ENCODE measurements around the gene TAC3.
A peak's percentile ranks its signal among the peaks of the same experiment; 100 is the strongest.
"Not testable (repeated sequence)": the region's sequence is repeated elsewhere in the genome, so short reads cannot be mapped to it uniquely, and the experiment has no call there.

TAC3 gene

GRCh38 chr12:57037264-57037663 lies 20.9 kb upstream of the TAC3 start:
- DNase-seq (ENCODE audit: low spot score), result no peak

DNA sequence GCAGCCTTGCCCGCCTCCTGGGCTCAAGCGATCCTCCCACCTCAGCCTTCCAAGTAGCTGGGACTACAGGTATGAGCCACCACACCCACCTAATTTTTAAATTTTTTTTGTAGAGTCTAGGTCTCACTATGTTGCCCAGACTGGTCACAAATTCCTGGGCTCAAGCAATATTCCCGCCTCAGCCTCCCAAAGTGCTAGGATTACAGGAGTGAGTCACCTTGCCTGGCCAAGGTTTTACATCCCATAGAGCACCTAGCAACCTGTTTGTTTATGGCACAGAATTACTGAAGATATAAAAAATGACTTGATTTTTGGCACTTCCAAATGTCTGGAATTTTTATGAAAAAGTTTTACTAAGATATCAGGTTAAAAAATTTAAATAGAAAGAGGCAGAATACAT lies 17.1 kb upstream of the TAC3 start:
- no peak for DNase-seq (ENCODE audit: low spot score)

- no peak for DNase-seq (ENCODE audit: low spot score)
Observed at GRCh38 chr12:57031789-57032188, 15.5 kb upstream of the TAC3 start.

DNA sequence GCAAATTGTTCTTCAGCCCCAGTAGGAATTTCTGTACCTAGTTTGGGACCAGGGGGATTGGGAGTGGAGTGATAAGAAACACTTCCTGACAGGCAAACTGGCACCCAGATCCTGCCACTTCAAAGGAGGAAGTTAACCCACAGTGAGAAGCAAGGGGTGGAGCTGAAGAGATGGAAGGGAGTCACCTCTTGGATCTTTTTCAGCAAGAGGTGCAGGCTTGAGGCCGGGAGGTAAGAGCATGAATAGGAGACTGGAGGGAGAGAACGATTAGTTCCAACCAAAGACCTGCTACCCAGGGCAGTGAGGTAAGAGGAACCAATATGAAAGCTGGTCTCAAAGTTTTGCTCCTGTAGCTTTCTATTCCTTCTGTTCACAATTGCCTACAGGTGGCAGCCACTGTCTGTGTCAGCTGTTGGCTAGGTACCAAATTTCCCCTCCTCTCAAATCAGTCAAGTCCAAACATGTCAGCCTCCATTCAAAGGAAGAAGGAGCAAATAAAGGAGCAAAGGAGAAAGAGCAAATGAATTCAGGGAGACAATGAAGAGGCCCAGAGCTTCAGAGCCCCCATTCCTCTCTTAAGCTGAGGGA lies 14.9 kb upstream of the TAC3 start:
- no peak for DNase-seq (ENCODE audit: low spot score)

GRCh38 chr12:57029457-57029856 lies 13.1 kb upstream of the TAC3 start:
- DNase-seq (ENCODE audit: low spot score), result no peak

GRCh38 chr12:57027805-57028153 lies 11.4 kb upstream of the TAC3 start:
- no peak for DNase-seq (ENCODE audit: low spot score)

GRCh38 chr12:57027011-57027804 lies 10.9 kb upstream of the TAC3 start:
- DNase-seq (ENCODE audit: low spot score), result peak; percentile 84

GRCh38 chr12:57025196-57025595 lies 8.9 kb upstream of the TAC3 start:
- DNase-seq (ENCODE audit: low spot score), result no peak

DNA sequence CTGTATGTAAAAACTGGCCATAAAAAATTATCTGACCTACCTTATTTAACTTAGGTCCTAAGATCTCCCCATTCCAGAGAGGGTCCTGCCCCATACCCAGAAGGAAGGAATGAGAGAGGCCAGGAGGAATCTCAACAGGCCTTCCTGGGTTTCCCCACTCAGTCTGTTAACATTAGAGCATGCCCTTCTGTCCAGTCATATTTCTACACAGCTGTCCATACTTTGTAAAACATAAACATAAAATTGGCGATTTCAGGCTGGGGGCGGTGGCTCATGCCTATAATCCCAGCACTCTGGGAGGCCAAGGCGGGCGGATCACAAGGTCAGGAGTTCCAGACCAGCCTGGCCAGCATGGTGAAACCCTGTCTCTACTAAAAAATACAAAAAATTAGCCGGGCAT lies 6.0 kb upstream of the TAC3 start:
- not testable (repeated sequence) for DNase-seq (ENCODE audit: low spot score)

DNA sequence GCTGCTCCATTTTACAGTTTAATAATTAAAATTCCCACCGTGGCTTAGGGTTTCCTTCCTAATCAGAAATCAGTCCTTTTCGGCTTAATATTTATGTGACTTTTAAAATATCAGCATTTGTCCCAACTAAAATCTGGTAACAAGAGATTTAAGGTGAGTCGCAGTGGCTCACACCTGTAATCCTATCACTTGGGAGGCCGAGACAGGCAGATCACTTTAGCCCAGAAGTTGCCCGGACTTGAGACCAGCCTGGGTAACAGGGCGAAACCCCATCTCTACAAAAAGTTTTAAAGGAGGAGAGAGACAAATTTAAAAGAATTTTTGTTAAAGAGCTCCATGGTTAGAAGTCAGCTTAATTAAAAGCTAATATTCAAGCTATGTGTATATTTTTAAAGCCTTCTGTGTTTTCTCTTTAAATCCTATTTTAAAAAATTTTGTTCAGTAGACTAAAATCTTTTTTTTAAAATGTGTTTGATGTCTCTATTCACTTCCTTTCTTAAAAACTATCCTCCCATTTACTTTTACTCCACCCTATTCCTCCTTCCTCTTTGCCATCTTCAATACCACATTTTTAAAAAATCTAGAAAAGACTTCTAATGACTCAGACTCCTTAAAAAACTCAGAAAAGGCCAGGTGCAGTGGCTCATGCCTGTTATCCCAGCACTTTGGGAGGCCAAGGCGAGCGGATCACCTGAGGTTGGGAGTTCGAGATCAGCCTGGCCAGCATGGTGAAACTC lies 3.8 kb upstream of the TAC3 start:
- DNase-seq (ENCODE audit: low spot score), result no peak

DNA sequence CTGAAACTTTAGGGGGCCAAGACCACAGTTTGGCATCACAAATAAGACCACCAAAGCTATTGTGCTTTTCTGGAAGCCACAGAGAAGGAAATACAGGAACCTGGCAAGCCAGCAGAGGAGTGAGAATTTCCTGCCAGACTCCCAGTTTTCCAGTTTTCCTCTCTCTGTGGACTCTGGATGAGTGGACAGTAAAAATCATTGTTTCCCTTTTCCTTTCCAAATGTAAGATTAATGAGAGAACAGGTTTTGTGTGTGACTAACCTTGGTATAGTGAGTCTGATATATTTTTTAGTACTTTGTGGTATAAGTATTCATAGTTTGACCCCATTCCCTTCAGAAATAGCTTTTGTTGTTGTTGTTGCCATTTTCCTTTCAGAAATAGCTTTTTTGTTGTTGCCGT lies 2.6 kb upstream of the TAC3 start:
- DNase-seq (ENCODE audit: low spot score), result no peak

DNA sequence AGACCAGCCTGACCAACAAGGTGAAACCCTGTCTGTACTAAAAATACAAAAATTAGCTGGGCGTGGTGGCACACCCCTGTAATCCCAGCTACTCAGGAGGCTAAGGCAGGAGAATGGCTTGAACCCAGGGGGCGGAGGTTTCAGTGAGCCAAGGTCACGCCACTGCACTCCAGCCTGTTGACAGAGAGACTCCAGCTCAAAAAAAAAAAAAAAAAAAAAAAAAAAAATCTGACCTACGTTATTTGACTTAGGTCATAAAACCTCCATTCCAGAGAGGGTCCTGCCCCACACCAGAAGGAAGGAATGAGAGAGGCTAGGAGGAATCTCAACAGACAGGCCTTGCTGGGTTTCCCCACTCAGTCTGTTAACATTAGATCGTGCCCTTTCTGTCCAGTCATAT lies 2.0 kb upstream of the TAC3 start:
- not testable (repeated sequence) for DNase-seq (ENCODE audit: low spot score)

DNA sequence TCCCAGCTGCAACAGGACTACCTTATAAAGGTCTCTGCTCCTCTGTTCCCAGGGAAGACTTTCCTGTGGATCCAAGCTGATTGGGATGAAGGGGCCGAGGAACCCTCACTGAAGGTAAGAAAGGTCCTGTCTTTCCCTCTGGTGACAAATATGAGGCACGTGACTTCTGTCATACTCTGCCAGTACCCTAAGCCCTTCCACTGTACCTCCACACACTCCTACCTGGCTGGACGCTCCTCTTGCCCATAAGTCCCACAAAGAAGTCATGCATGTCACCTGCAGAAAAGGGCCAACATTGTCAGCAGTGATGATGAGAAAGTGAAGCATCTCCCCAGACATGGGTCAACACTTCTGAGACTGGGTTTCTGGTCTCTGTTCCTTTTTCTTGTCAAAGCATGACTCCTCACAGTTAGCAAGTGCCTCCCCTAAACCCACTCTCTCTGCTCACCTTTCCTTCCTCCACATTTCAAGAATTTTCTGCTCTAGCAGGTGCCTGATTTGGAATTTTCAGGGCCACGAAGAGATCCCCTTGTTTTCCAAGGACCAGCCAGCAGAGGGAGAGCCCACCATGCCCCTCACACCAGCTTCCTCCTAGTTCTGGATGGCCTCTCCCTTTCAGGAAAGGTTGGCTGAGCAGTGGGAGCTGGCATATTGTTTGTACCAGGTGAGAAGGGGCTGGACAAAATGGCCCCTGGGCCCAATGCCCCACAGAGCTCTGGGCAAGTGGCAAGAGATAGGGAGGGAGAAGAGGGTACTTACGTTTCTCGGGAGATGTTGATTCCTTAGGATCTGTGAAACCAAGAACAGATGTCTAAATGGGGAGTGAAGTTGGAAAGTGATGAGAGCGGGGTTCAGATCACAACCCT lies 3.5 kb downstream of the TAC3 start:
- no peak for DNase-seq (ENCODE audit: low spot score)

GRCh38 chr12:57011438-57012424 lies 4.6 kb downstream of the TAC3 start:
- no peak for DNase-seq (ENCODE audit: low spot score)

DNA sequence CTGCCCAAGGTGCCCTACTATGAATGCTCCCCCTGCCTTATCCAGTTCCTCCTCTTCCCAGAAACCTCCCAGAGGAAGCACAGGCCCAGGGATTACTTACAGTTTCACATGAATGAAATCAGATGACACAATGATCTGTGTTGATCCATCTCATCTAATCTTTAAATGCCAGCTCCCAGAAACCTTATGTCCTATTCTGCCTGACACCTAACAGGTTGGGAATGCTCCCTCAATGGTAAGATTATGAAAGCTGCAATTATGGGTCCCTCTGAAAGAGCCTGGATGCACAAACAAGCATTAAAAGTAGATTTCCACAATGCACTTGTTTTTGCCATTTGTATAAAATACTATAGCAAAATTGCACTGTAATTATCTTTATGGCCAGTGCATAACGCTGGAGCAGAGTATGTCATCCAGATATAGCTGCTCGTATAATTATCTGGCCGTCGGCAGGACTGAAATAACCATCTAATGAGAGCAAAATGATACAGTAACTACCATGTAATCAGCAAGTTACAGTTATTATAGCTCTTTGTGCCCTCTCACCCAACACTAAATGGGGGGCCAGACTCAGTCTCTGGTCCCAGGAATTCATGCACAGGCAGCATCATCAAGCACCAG lies 5.6 kb downstream of the TAC3 start:
- DNase-seq (ENCODE audit: low spot score), result no peak

- DNase-seq (ENCODE audit: low spot score), result no peak
Observed at GRCh38 chr12:57009949-57010626, 6.2 kb downstream of the TAC3 start.

- peak; percentile 74 for DNase-seq (ENCODE audit: low spot score)
Observed at GRCh38 chr12:57008178-57008577, 8.2 kb downstream of the TAC3 start.

DNA sequence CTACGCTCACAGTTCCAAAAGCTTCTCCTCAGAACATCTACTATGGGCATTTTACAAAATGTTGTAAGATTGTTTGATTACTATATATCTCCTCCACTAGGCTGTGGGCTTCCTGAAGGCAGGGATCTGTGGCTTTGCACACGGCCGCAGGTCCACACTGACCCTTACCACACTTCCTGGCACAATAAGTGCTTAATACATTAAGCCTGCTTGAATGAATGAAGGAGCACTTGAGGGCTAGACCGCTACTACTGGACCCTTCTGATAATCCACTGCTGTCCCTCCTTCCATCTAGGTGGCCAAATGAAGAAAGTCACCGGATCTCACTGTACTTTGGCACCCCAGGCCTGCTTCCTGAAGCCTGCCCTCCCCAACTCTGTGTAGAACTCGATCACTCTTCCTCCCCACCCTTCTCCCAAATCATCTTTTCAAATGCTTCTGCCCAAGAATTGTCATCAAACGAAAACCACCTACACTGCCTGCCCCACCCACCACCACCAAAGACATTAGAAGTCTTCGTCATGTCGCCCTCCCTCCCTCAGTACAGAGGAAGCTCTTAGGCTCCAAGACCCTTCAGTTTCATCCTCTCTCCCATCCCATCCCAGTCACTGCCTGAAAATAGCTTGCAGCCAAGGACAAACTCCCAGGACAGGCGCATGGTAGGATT lies 9.4 kb downstream of the TAC3 start:
- no peak for DNase-seq (ENCODE audit: low spot score)
